GM19025 (cell line): Measurements from ENCODE around the gene CAPZA1.

ENCODE experiments used
- ATAC-seq: cut with Tn5 transposase; IDR thresholded peaks from one replicate; pipeline ENCODE4 v1.9.1; 2021; ENCODE audit warnings: mild to moderate bottlenecking, low read depth, moderate library complexity; ENCODE audit not compliant: unreplicated experiment

Gene CAPZA1

GRCh38 chr1:112711670-112712069, 92.0 kb downstream of the CAPZA1 start:
- no peak for ATAC-seq

DNA sequence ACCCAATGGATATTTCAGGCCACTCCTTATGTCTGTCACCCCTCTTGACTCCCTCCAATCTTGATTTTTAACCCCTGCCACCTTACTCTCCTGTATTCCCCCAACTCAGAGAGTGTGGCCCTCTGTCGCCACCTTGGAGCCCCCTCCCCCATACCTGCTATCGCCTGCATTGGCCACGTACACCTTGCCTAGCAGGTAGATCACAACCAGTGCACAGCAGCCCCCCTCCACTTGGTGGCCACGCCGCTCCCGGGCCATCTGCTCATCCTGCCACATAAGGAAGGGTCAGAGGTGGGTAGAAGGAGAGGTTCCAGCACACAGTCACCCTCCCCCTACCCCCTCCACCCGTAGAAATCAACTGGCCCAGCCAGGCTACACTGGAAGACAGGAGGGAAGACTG, 92.6 kb downstream of the CAPZA1 start:
- ATAC-seq: no peak

GRCh38 chr1:112712701-112713128, 93.1 kb downstream of the CAPZA1 start:
- no peak for ATAC-seq

GRCh38 chr1:112713466-112714312, 94.1 kb downstream of the CAPZA1 start:
- no peak for ATAC-seq

- ATAC-seq: no peak
These were observed 95.0 kb downstream of the CAPZA1 start for GRCh38 chr1:112714313-112715263.

DNA sequence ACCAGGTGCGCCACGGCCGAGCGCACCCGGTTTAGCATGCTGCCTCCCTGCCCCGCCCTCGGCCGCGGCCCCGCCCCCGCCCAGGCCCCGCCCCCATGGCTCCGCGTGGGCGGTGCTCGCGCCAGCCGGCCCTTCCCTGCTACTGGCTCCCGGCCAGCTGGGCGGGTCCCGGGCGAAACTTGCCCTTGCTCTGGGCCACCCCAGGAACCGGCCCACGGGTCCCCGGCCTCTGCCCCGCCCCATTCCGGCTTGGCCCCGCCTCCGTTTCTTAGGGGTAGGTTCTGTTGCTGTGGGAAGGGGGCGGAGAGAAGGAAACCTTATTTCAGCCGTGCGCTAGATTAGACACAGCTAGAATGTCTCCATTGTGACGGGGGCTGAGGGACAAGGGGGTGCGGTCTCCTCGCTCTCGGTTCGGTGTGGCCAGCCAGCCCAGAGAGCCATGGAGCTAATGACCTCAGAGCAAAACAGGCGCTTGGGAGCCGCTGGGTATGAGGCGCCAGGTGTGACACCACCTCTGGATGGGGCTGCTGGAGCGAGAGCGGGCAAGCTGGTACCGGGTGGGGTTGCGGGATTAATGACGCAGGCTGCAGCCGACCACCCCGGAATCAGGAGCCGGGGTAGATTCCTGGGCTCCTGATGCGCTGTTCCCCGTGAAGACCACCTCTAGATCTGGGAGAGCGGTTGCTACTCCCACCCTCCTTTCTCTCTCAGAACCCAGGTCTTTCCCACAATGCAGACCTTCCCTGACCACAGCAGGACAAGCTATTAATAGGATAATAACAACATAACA, 95.8 kb downstream of the CAPZA1 start, which contains the start of gene PPM1J:
TSS of gene PPM1J (minus strand) at position 69 of the 790 bp plus-strand sequence. CDS start at position 38, 31 bp downstream.
- peak; percentile 77 for ATAC-seq

GRCh38 chr1:112716133-112716720, 96.6 kb downstream of the CAPZA1 start:
- ATAC-seq: no peak

GRCh38 chr1:112717263-112717873, 97.7 kb downstream of the CAPZA1 start:
- no peak for ATAC-seq

- no peak for ATAC-seq
These were observed 99.2 kb downstream of the CAPZA1 start for GRCh38 chr1:112718691-112719418.

- ATAC-seq: no peak
These were observed 100.1 kb downstream of the CAPZA1 start for GRCh38 chr1:112719706-112720105.

DNA sequence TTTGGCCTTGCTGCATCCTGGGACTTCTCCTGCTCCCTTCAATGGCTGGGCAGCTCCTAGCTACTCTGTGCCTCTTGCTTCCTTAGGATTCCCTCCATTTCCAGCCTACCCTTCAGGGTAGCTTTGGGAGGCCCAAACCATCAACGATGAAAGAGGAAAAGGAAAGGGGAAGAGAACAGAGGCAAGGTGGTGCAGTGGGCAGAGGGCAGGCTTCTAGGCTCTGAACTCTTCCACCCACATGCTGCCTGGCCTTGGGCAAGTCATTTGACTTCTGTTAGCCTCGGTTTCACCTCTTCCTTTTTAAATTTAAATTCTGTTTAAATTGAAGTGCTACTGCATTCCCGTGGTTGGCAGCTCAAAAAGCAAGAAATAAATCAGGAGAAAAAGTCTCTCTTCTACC, 101.2 kb downstream of the CAPZA1 start:
- no peak for ATAC-seq
